Transverse colon (tissue), 3 donors: ENCODE measurements around the gene TMEM214.

Experiments used
- EP300 ChIP-seq: sonication (generic); formaldehyde crosslinking; IDR thresholded peaks from one replicate; pipeline ENCODE4 v1.6.1; 2017; ENCODE audit warnings: antibody characterized with exemption, low read depth
- POLR2A ChIP-seq: fragments of 450-650 bp; IDR thresholded peaks from one replicate; pipeline ENCODE4 v1.6.1; 2016; ENCODE audit warnings: antibody characterized with exemption, mild to moderate bottlenecking, moderate library complexity
- TF ChIP-seq, protein P1 (sequence below), 5 experiments: fragments of 200-600 bp in 3 of 5; fragments of 450-650 bp in 2 of 5; sonication (generic) in 3 of 5; IDR thresholded peaks; 1 replicate in 2 of 5; 2 replicates in 3 of 5; pipeline ENCODE4 v1.5.1; 2016 to 2017; ENCODE audit warnings: antibody characterized with exemption in 5 of 5, inconsistent platforms in 3 of 5, mild to moderate bottlenecking in 2 of 5, moderate library complexity in 1 of 5

DNA sequence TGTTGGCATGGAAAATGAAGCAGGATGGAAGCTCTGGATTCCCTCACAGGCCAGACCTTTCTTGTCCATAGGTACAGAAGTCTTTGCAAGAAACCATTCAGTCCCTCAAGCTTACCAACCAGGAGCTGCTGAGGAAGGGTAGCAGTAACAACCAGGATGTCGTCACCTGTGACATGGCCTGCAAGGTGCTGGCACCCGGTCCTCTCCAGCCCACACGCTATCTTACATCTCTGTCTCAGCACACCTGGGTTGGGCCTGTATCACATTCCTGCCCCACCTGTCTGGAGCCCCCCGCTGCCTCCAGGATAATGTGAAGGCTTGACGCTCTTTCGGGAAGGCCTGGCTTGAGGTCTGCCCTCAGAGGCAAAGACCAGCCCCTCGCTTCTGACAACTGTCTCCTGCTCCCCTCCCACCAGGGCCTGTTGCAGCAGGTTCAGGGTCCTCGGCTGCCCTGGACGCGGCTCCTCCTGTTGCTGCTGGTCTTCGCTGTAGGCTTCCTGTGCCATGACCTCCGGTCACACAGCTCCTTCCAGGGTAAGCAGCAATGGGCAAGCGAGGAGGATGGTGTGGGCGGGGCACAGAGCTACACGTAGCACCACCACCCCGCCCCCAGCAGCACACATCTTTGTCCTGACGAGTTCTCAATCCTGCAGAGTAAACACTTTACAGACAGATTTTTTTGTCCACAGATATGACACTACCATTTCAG, 6.0 kb downstream of the TMEM214 start:
- TF ChIP-seq, protein P1, sequence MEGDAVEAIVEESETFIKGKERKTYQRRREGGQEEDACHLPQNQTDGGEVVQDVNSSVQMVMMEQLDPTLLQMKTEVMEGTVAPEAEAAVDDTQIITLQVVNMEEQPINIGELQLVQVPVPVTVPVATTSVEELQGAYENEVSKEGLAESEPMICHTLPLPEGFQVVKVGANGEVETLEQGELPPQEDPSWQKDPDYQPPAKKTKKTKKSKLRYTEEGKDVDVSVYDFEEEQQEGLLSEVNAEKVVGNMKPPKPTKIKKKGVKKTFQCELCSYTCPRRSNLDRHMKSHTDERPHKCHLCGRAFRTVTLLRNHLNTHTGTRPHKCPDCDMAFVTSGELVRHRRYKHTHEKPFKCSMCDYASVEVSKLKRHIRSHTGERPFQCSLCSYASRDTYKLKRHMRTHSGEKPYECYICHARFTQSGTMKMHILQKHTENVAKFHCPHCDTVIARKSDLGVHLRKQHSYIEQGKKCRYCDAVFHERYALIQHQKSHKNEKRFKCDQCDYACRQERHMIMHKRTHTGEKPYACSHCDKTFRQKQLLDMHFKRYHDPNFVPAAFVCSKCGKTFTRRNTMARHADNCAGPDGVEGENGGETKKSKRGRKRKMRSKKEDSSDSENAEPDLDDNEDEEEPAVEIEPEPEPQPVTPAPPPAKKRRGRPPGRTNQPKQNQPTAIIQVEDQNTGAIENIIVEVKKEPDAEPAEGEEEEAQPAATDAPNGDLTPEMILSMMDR (IDR thresholded peaks at IDR 0.05): no peak
- no peak for TF ChIP-seq EP300
- no peak for TF ChIP-seq POLR2A
